WTC11 (cell line): Measurements from ENCODE around the gene ZNF225. TPM values are rescaled to one million over a fixed set of nuclear protein-coding genes. Genes with fewer than 3 reads are reported as not detected.
"Not testable (repeated sequence)": the region's sequence is repeated elsewhere in the genome, so short reads cannot be mapped to it uniquely, and the experiment has no call there.

Source experiments
- ATAC-seq: fragments of 200-7000 bp; cut with Tn5 transposase; 2 replicates; pipeline ENCODE4 v1.10.0; 2021; ENCODE audit warnings: mild to moderate bottlenecking, moderate library complexity
- CTCF ChIA-PET: fragments of 300-600 bp; sonication (Branson Sonifier 250); formaldehyde crosslinking; loops from one replicate; lab custom pipeline; 2021; ENCODE audit warnings: antibody characterized with exemption; lab: Charles Lee
- POLR2A ChIA-PET: fragments of 350-600 bp; sonication (Branson Sonifier 250); formaldehyde crosslinking; loops from one replicate; lab custom pipeline; 2021; ENCODE audit warnings: antibody characterized with exemption; lab: Charles Lee
- DNase-seq: peaks from one replicate; pipeline ENCODE4 v3.0.0; 2021; ENCODE audit warnings: low spot score
- H3K27ac Mint-ChIP-seq: 2 replicates; pipeline ENCODE4 v1.8.0; 2021; ENCODE audit warnings: mixed read lengths
- H3K27me3 Mint-ChIP-seq: 2 replicates; pipeline ENCODE4 v1.8.0; 2021; ENCODE audit warnings: low read depth, mild to moderate bottlenecking, moderate library complexity, mixed read lengths
- H3K36me3 Mint-ChIP-seq: 2 replicates; pipeline ENCODE4 v1.8.0; 2021; ENCODE audit warnings: mixed read lengths
- H3K4me1 Mint-ChIP-seq: 2 replicates; pipeline ENCODE4 v1.8.0; 2022; ENCODE audit warnings: mixed read lengths
- H3K4me3 Mint-ChIP-seq: 2 replicates; pipeline ENCODE4 v1.8.0; 2021; ENCODE audit warnings: mild to moderate bottlenecking, moderate library complexity, mixed read lengths
- H3K9me3 Mint-ChIP-seq: 2 replicates; pipeline ENCODE4 v1.8.0; 2021; ENCODE audit warnings: mixed read lengths
- ATF6 ChIP-seq: sonication (generic); formaldehyde crosslinking; IDR thresholded peaks from 2 replicates; pipeline ENCODE4 v1.8.1; 2023; ENCODE audit warnings: mild to moderate bottlenecking, missing genetic modification reagents
- CREB1 ChIP-seq: sonication (generic); formaldehyde crosslinking; IDR thresholded peaks from 2 replicates; pipeline ENCODE4 v1.8.0; 2023; ENCODE audit warnings: mild to moderate bottlenecking, missing genetic modification reagents
- ERG ChIP-seq: fragments of 250-450 bp; sonication (Bioruptor Pico); IDR thresholded peaks from 2 replicates; pipeline ENCODE4 v1.8.0; 2021; ENCODE audit warnings: mild to moderate bottlenecking
- FOXJ3 ChIP-seq: sonication (generic); formaldehyde crosslinking; IDR thresholded peaks from 2 replicates; pipeline ENCODE4 v1.9.0; 2021; ENCODE audit warnings: missing genetic modification reagents, mild to moderate bottlenecking, borderline replicate concordance
- FOXK1 ChIP-seq: sonication (generic); formaldehyde crosslinking; IDR thresholded peaks from 2 replicates; pipeline ENCODE4 v1.8.0; 2022; ENCODE audit warnings: mild to moderate bottlenecking, moderate library complexity, missing genetic modification reagents
- GRHL2 ChIP-seq: fragments of 250-450 bp; sonication (Bioruptor Pico); IDR thresholded peaks from 2 replicates; pipeline ENCODE4 v1.8.0; 2022; ENCODE audit warnings: mild to moderate bottlenecking, moderate library complexity; ENCODE audit not compliant: insufficient replicate concordance, severe bottlenecking
- GTF2I ChIP-seq: fragments of 250-450 bp; sonication (Bioruptor Pico); conservative IDR thresholded peaks from 2 replicates; pipeline ENCODE4 v1.4.0; 2021; ENCODE audit warnings: mild to moderate bottlenecking
- IRF2 ChIP-seq: sonication (generic); formaldehyde crosslinking; IDR thresholded peaks from 2 replicates; pipeline ENCODE4 v1.8.0; 2022; ENCODE audit warnings: low read depth, missing genetic modification reagents, borderline replicate concordance
- NFE2L1 ChIP-seq: sonication (generic); formaldehyde crosslinking; IDR thresholded peaks from 2 replicates; pipeline ENCODE4 v1.8.1; 2023; ENCODE audit warnings: missing genetic modification reagents
- SMAD3 ChIP-seq: sonication (generic); formaldehyde crosslinking; IDR thresholded peaks from 2 replicates; pipeline ENCODE4 v1.8.0; 2022; ENCODE audit warnings: missing genetic modification reagents, mild to moderate bottlenecking, borderline replicate concordance
- SMAD4 ChIP-seq: sonication (generic); formaldehyde crosslinking; IDR thresholded peaks from 2 replicates; pipeline ENCODE4 v1.8.0; 2022; ENCODE audit warnings: mild to moderate bottlenecking, missing genetic modification reagents
- TEAD4 ChIP-seq: sonication (generic); formaldehyde crosslinking; IDR thresholded peaks from 2 replicates; pipeline ENCODE4 v1.8.0; 2022; ENCODE audit warnings: mild to moderate bottlenecking, missing genetic modification reagents
- TP53 ChIP-seq: sonication (generic); formaldehyde crosslinking; IDR thresholded peaks from 2 replicates; pipeline ENCODE4 v1.8.1; 2023; ENCODE audit warnings: mild to moderate bottlenecking, missing genetic modification reagents
- ZNF232 ChIP-seq: sonication (generic); formaldehyde crosslinking; IDR thresholded peaks from 2 replicates; pipeline ENCODE4 v1.8.0; 2022; ENCODE audit warnings: mild to moderate bottlenecking, missing genetic modification reagents
- ZNF263 ChIP-seq: sonication (generic); formaldehyde crosslinking; IDR thresholded peaks from 2 replicates; pipeline ENCODE4 v1.8.1; 2022; ENCODE audit warnings: low read depth, mild to moderate bottlenecking, moderate library complexity, missing genetic modification reagents
- ZNF317 ChIP-seq: sonication (generic); formaldehyde crosslinking; IDR thresholded peaks from 2 replicates; pipeline ENCODE4 v1.8.1; 2023; ENCODE audit warnings: low read depth, mild to moderate bottlenecking, moderate library complexity, missing genetic modification reagents, borderline replicate concordance
- ZNF396 ChIP-seq: fragments of 250-450 bp; sonication (Bioruptor Pico); IDR thresholded peaks from 2 replicates; pipeline ENCODE4 v1.8.0; 2021; ENCODE audit warnings: mild to moderate bottlenecking, moderate library complexity, borderline replicate concordance
- ZNF416 ChIP-seq: fragments of 250-450 bp; sonication (Bioruptor Pico); IDR thresholded peaks from 2 replicates; pipeline ENCODE4 v1.9.0; 2021; ENCODE audit warnings: mild to moderate bottlenecking, inconsistent platforms
- ZNF423 ChIP-seq: fragments of 250-450 bp; sonication (Bioruptor Pico); IDR thresholded peaks from 2 replicates; pipeline ENCODE4 v2.1.2; 2022; ENCODE audit warnings: mild to moderate bottlenecking, moderate library complexity
- ZNF512 ChIP-seq: sonication (generic); formaldehyde crosslinking; IDR thresholded peaks from 2 replicates; pipeline ENCODE4 v1.8.1; 2022; ENCODE audit warnings: missing genetic modification reagents, borderline replicate concordance
- total RNA-seq: library from RNA; stranded (reverse); gene quantifications from 3 replicates; pipeline ENCODE4 v1.2.3, GENCODE V29; 2021

The ZNF225 gene
- total RNA-seq, 1 experiment from 2014 or later, result 3.9 TPM

- Mint-ChIP-seq H3K4me3 (peak overlapping the region; percentile 98), H3K9me3 (peaks cover 29% of the 10 kb centered on the region), H3K4me1 (peaks cover 9% of the 10 kb centered on the region), H3K27me3 (no peaks in the 10 kb centered on the region), H3K27ac (no peak overlapping the region), H3K36me3 (peaks cover 41% of the 10 kb centered on the region)
- CTCF ChIA-PET, result no interaction called here
- POLR2A ChIA-PET, result interaction anchor here (1.1 kb wide), 1 partner anchor 51 kb away, joined by 8 read pairs; the partner anchor contains the start of gene ZNF226
- TF ChIP-seq GRHL2 (CRISPR knock-in tag) (no peak), ERG (CRISPR knock-in tag) (no peak), FOXJ3 (CRISPR knock-in tag) (no peak), ZNF416 (CRISPR knock-in tag) (no peak), NFE2L1 (CRISPR knock-in tag) (no peak), IRF2 (CRISPR knock-in tag) (no peak), ZNF396 (CRISPR knock-in tag) (no peak), ZNF423 (CRISPR knock-in tag) (no peak), FOXK1 (CRISPR knock-in tag) (no peak), ZNF263 (CRISPR knock-in tag) (no peak), ZNF232 (CRISPR knock-in tag) (no peak), ZNF317 (CRISPR knock-in tag) (no peak), TEAD4 (CRISPR knock-in tag) (no peak), SMAD4 (no peak), TP53 (CRISPR knock-in tag) (no peak), CREB1 (CRISPR knock-in tag) (no peak), ATF6 (CRISPR knock-in tag) (no peak), SMAD3 (no peak), ZNF512 (CRISPR knock-in tag) (no peak), GTF2I (CRISPR knock-in tag) (no peak)
- DNase-seq, result no peak
- no peak for ATAC-seq
Measured at GRCh38 chr19:44113784-44114390, 688 bp downstream of the ZNF225 start.

- H3K27ac Mint-ChIP-seq, POLR2A ChIA-PET, ATAC-seq: not testable (repeated sequence)
Measured at GRCh38 chr19:44121162-44121561, 8.0 kb downstream of the ZNF225 start.

More at GRCh38 chr19:44121162-44121561, 8.0 kb downstream of the ZNF225 start:
- not testable (repeated sequence) for H3K4me1 Mint-ChIP-seq, H3K4me3 Mint-ChIP-seq, H3K27me3 Mint-ChIP-seq, DNase-seq
- H3K9me3 Mint-ChIP-seq, result peaks cover 26% of the 10 kb centered on the region
- CTCF ChIA-PET, result interaction anchor here (0.5 kb wide), 1 partner anchor 59 kb away, joined by 4 read pairs; no protein-coding TSS in a partner anchor
- peaks cover 65% of the 10 kb centered on the region for H3K36me3 Mint-ChIP-seq
